ENCODE measurements around the gene TSPAN18.

TSPAN18 gene

DNA sequence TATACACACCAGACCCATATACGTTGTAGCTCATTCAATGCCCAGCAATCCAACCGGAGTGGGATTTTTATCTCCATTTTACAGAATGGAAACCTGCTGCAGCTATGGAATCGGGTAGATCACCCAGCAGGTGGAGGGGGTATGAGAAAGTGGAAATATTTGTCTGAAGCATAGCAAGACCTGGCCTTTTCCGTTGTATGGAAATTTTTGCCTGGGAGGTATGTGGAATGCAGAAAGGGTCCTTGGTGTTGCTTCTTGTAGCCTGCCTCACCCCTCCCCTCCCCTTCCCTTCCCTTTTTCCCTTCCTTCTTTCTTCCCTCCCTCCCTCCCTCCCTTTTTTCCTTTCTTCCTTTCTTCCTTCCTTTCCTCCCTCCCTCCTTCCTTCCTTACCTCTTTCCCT lies 15.2 kb downstream of the TSPAN18 start:
- DNase-seq: no peak

GRCh38 chr11:44742508-44743246 lies 15.9 kb downstream of the TSPAN18 start:
- DNase-seq: no peak

DNA sequence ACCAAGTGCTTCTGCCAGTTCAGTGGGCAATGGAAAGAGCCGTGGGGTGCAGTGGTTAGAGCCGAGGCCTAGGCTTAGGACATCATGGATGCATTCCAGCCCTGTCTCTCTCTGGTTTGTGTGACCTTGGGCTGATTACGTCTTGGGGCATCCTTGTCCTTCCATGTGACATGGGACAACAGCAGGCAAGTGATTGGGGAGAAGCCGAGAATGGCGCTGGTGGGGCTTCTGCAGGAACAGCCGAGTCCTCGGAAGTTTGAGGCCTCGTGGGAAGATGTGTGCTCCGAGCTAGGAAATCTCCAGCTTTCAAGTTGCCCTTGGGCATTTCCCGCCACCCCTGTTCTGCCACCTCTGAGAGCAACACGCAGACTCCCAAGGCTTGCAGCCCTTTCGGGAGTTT lies 16.6 kb downstream of the TSPAN18 start:
- DNase-seq: no peak

GRCh38 chr11:44743959-44744557 lies 17.3 kb downstream of the TSPAN18 start:
- DNase-seq: no peak

GRCh38 chr11:44746894-44747293 lies 20.1 kb downstream of the TSPAN18 start:
- DNase-seq: no peak

GRCh38 chr11:44747316-44747715 lies 20.6 kb downstream of the TSPAN18 start:
- DNase-seq: no peak

DNA sequence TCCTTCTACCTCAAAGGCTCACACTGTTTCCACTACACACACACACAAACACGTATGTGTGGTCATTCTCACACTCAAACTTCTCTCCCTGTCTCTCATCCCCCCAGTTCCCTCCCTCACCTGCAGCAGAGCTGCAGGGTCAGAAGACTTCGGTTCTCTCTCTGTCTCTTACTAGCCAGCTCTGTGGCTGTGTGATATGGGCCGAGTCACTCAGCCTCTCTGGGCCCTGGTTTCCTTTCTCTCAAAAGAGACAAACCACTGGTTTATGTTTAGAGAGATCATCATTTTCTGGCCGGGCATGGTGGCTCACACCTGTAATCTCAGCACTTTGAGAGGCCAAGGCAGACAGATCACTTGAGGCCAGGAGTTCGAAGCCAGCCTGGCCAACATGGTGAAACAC lies 21.1 kb downstream of the TSPAN18 start:
- no peak for DNase-seq

DNA sequence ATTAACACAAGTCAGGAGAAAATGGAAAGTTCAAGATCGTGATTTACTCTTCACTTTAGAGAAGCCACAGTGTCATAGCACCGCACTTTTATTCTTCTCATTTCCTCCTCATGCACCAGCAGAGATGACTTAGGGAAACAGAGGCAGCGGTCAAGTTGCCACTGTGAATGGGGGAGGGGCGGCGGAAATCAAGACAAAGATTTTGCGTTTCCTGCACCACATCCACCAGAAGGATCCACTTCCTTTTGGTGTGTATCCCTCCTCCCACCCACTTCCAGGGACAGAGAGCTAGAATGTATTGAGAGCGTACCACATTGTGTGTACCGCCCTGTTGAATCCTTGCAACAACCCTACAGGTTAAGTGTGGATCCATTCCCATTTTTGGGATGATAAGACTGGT lies 21.8 kb downstream of the TSPAN18 start:
- no peak for DNase-seq

DNA sequence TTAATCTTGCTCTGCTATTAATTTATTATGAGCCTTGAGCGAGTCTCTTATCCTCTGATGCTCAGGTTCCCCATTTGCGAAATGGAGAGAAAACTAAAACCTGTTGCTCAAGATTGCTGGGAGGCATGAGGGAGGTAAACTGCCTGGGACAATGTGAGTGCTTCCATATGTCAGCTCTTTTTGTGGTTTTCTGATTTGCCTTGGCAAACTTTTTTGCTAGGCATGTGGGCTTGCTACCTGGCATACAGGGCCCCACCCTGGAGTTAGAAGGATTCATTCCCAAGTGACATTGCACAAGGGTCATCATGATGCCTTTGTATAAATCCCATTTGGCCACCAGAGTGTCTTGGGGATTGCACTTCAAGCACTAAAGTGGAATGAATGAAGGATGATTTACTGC lies 22.4 kb downstream of the TSPAN18 start:
- no peak for DNase-seq

- no peak for DNase-seq
These were observed 24.0 kb downstream of the TSPAN18 start for GRCh38 chr11:44750551-44751465.

- no peak for DNase-seq
These were observed 25.5 kb downstream of the TSPAN18 start for GRCh38 chr11:44752300-44752699.

GRCh38 chr11:44752713-44753112 lies 26.0 kb downstream of the TSPAN18 start:
- no peak for DNase-seq

- no peak for DNase-seq
These were observed 27.3 kb downstream of the TSPAN18 start for GRCh38 chr11:44753961-44754645.

GRCh38 chr11:44754876-44755555 lies 28.3 kb downstream of the TSPAN18 start:
- DNase-seq: no peak

- DNase-seq: no peak
These were observed 29.1 kb downstream of the TSPAN18 start for GRCh38 chr11:44755556-44756523.

DNA sequence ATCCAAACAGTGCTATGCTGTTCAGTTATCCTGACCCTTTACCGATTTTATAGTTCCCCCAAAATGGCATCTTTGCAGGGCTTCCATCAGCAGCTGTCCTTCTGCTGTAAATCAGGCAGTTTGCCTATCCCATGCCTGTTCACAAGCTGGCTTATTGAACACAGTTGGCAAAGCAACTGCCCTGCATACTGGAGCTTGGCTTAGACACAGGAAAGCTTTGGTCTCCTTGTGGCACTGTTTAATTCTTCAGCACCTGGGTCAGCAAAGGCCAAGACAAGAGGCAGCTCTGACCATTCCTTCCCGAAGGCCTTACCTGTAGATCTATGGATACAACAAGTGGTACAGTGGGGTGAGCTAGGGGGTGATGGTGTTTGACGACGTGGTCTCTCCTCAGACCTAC lies 32.2 kb downstream of the TSPAN18 start:
- no peak for DNase-seq

DNA sequence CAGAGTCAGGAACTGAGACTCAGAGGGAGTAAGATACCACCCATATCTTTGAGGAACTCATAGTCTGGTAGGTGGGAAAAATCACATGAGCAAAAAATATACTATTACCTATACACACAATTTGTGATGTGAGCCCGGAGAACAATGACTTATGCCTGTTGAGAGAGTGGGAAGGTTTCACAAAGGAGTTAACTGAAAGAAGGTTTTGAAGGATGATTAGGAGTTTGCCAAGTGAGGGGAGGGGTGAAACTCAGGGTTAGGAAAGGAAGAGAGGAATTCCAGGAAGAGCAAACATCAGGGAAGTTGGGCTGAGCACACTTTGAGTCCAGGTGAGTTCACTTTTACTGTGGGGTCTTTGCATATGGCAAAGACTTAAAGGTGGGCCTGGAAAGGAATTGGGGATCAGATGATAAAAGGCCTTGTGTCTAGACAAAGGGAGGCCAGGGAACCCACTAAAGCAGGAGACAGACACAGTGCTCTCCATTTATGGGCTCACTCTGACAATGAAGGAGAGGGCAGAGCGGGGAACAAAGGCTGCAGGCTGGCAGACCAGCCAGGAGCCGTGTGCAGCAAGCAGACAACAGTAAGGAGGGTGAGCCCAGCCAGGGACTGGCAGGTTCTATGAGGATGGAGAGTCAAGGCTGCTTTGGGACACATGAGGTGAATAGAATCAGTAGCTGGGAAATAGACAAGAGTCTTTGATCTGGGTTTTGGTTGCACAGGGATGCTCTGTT lies 33.1 kb downstream of the TSPAN18 start:
- DNase-seq: no peak

DNA sequence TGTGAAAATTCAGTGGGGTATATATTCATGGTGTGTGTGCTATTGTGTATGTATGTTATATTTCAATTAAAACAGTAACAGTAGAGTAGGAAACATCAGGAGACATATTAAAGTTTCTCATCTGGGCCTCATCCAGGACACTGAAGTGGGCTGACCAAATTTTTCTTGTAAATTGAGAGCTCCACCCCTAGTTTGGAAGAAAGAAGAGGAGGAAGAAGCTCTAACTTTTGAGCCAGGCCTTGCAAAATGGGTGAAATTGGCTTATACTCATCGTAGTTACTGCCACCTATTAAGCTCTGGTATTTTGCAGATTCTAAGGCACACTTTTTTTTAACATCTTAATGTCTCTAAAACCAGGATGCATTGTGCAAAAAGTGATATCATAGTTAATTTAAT lies 33.7 kb downstream of the TSPAN18 start:
- DNase-seq: no peak

- no peak for DNase-seq
These were observed 34.3 kb downstream of the TSPAN18 start for GRCh38 chr11:44760917-44761550.

DNA sequence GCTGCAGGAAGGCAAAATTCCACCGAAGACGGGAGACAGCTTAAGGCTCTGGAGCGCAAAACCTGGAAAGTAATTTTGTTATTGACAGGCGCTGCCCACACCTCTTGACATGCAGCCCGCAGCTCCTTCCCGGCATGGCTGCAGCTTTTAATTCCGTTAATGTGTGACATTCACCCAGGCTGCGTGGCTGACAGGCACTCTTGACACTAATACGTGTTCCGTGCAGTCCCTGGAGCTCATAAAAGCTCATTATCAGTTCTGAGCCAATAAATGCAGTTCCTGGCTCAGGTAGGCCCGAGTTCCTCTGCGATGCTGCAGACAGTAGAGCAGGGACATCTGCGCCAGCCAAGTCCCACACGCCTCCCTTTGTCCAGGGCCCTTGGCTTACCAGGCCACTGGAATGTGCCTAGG lies 34.8 kb downstream of the TSPAN18 start:
- DNase-seq: no peak
